Mesodermal cell (in vitro differentiated cells): ENCODE data around the gene CRYGD.
"Not testable (repeated sequence)": the region's sequence is repeated elsewhere in the genome, so short reads cannot be mapped to it uniquely, and the experiment has no call there.

Experiments used
- H3K27ac ChIP-seq: 2 replicates; pipeline ENCODE4 v1.7.0; 2013; ENCODE audit warnings: mild to moderate bottlenecking, low read depth, low read length, moderate library complexity; ENCODE audit not compliant: severe bottlenecking
- H3K36me3 ChIP-seq: 2 replicates; pipeline ENCODE4 v1.7.1; 2013; ENCODE audit warnings: mild to moderate bottlenecking, low read length, moderate library complexity; ENCODE audit not compliant: control insufficient read depth, insufficient read depth
- H3K4me1 ChIP-seq: one replicate; pipeline ENCODE4 v1.7.1; 2013; ENCODE audit warnings: mild to moderate bottlenecking, low read length; ENCODE audit not compliant: insufficient read depth, control insufficient read depth, poor library complexity, severe bottlenecking
- H3K4me3 ChIP-seq: 2 replicates; pipeline ENCODE4 v1.7.0; 2013; ENCODE audit warnings: low read length, control low read depth, mild to moderate bottlenecking; ENCODE audit not compliant: insufficient read depth, poor library complexity, severe bottlenecking; ENCODE audit errors: extremely low read depth
- H3K9me3 ChIP-seq: 2 replicates; pipeline ENCODE4 v1.7.1; 2013; ENCODE audit warnings: mild to moderate bottlenecking, low read length, moderate library complexity; ENCODE audit not compliant: control insufficient read depth
- WGBS, 2 experiments: methylation state at CpG; one replicate each; pipeline ENCODE4 v1.1.5; 2013; ENCODE audit warnings: missing lambda C conversion rate in 2 of 2; ENCODE audit not compliant: insufficient coverage in 2 of 2; 5-methylcytosine and 5-hydroxymethylcytosine counted together

CRYGD gene

GRCh38 chr2:208101716-208102631, 22.4 kb downstream of the CRYGD start:
- Histone ChIP-seq H3K27ac (no peak overlapping the region), H3K36me3 (no peaks in the 10 kb centered on the region), H3K9me3 (no peaks in the 10 kb centered on the region), H3K4me3 (no peak overlapping the region), H3K4me1 (no peaks in the 10 kb centered on the region)
- WGBS, 2 experiments: 47 to 48% methylated on average over 4 to 9 of the region's 10 CpGs

- H3K27ac ChIP-seq: no peak overlapping the region
- 73 to 76% methylated on average over 8 to 9 of the region's 13 CpGs for WGBS, 2 experiments
- H3K9me3 ChIP-seq: no peaks in the 10 kb centered on the region
- H3K4me1 ChIP-seq: no peaks in the 10 kb centered on the region
- H3K4me3 ChIP-seq: no peak overlapping the region
- H3K36me3 ChIP-seq: no peaks in the 10 kb centered on the region
These were observed 24.4 kb downstream of the CRYGD start for GRCh38 chr2:208099682-208100470.

GRCh38 chr2:208098701-208099100, 25.6 kb downstream of the CRYGD start:
- H3K4me1 ChIP-seq: not testable (repeated sequence)

GRCh38 chr2:208098267-208098666, 26.1 kb downstream of the CRYGD start:
- WGBS, 2 experiments: 88 to 93% methylated on average over 2 of the region's 2 CpGs

More at GRCh38 chr2:208098701-208099100, 25.6 kb downstream of the CRYGD start:
- 71 to 80% methylated on average over 1 of the region's 1 CpG for WGBS, 2 experiments
- H3K9me3 ChIP-seq, H3K4me3 ChIP-seq, H3K36me3 ChIP-seq, H3K27ac ChIP-seq: not testable (repeated sequence)

GRCh38 chr2:208097801-208098200, 26.5 kb downstream of the CRYGD start:
- Histone ChIP-seq H3K4me3 (no peak overlapping the region), H3K4me1 (no peaks in the 10 kb centered on the region), H3K27ac (no peak overlapping the region), H3K36me3 (no peaks in the 10 kb centered on the region), H3K9me3 (no peaks in the 10 kb centered on the region)
- WGBS, 2 experiments: 86 to 87% methylated on average over 4 to 5 of the region's 5 CpGs

More at GRCh38 chr2:208098267-208098666, 26.1 kb downstream of the CRYGD start:
- H3K36me3 ChIP-seq: no peaks in the 10 kb centered on the region
- H3K27ac ChIP-seq: no peak overlapping the region
- H3K4me1 ChIP-seq: no peaks in the 10 kb centered on the region
- H3K4me3 ChIP-seq: no peak overlapping the region
- no peaks in the 10 kb centered on the region for H3K9me3 ChIP-seq

DNA sequence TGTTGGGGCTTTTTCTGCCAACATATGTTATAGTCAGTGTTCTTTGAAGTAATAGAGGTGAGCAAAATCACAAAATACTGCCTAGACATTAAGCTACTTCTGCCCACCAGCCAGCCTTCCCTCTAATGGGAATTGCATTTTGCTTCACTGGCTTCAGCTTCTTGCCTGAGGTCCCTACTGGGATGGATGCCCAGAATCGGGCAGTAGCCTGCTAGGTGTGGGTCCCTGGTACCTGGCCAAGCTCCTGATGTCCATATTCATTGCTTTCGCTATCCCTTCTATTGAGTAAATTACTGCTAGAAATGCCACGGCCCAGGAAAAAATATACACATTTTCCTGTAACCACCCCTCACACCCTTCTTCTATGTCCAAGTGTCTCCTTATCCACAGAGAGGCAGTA, 27.0 kb downstream of the CRYGD start:
- 40 to 86% methylated on average over 1 to 2 of the region's 3 CpGs for WGBS, 2 experiments
- Histone ChIP-seq H3K4me1 (no peaks in the 10 kb centered on the region), H3K9me3 (no peaks in the 10 kb centered on the region), H3K36me3 (no peaks in the 10 kb centered on the region), H3K4me3 (no peak overlapping the region), H3K27ac (no peak overlapping the region)

- Histone ChIP-seq H3K27ac (no peak overlapping the region), H3K9me3 (no peaks in the 10 kb centered on the region), H3K4me1 (no peaks in the 10 kb centered on the region), H3K4me3 (no peak overlapping the region), H3K36me3 (no peaks in the 10 kb centered on the region)
- WGBS, 2 experiments: 92 to 96% methylated on average over 3 of the region's 3 CpGs
These were observed 28.2 kb downstream of the CRYGD start for GRCh38 chr2:208096080-208096479.

DNA sequence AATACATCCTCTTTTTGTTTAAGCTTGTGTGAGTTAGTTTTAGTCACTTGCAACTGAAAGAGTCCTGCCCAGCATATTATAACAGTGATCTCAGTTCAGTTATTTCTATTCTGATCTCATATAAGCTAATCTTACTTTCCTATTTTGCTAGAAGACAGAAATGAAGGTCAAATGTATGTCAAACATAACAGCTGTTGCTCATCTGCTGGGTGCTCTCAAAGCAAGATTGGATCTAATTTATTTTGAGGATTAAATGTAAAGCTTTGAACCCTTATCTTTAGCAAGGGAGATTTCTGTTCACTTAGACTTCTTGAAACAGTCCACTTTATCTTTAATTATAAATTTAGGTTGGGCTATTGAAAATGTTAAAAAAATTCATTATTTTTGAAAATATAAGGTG, 31.2 kb downstream of the CRYGD start:
- Histone ChIP-seq H3K36me3 (no peaks in the 10 kb centered on the region), H3K4me3 (no peak overlapping the region), H3K27ac (no peak overlapping the region), H3K4me1 (no peaks in the 10 kb centered on the region), H3K9me3 (no peaks in the 10 kb centered on the region)

GRCh38 chr2:208092093-208092832, 32.1 kb downstream of the CRYGD start:
- 83 to 100% methylated on average over 1 of the region's 1 CpG for WGBS, 2 experiments
- H3K4me3 ChIP-seq: no peak overlapping the region
- H3K27ac ChIP-seq: no peak overlapping the region
- H3K36me3 ChIP-seq: no peaks in the 10 kb centered on the region
- H3K9me3 ChIP-seq: no peaks in the 10 kb centered on the region
- no peaks in the 10 kb centered on the region for H3K4me1 ChIP-seq

DNA sequence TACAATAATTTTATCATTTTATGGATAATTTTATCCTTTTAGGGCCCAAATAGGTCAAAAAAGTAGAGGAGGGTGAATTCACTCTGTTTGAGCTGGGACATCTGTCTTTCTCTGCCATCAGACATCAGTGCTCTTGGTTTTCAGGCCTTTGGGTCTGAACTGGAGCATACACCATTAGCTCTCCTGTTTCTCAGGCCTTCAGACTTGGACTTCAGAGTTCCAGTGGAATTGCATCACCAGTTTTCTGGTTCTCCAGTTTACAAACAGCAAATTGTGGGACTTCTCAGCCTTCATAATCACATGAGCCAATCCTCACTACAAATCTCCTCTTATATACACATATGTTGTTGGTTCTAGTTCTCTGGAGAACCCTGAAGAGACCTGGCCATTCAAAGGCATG, 33.9 kb downstream of the CRYGD start:
- Histone ChIP-seq H3K4me1 (no peaks in the 10 kb centered on the region), H3K9me3 (no peaks in the 10 kb centered on the region), H3K27ac (no peak overlapping the region), H3K36me3 (no peaks in the 10 kb centered on the region), H3K4me3 (no peak overlapping the region)
